GM12878 (cell line): ENCODE results near the gene TOR2A. TPM values are rescaled to one million over a fixed set of nuclear protein-coding genes. Genes with fewer than 3 reads are reported as not detected.

Source experiments
- ATAC-seq: fragments of 200-7000 bp; cut with Tn5 transposase; 3 replicates; pipeline ENCODE4 v1.9.1; 2020; ENCODE audit warnings: mild to moderate bottlenecking, moderate library complexity
- BruUV-seq: library from RNA; stranded (reverse); fragments of 400-500 nt; replicated peaks from 2 replicates; lab custom pipeline; 2021; lab: Mats Ljungman, UMichigan
- CTCF ChIA-PET: fragments of 300-600 bp; sonication (Branson Sonifier 250); formaldehyde crosslinking; extraction: SDS; loops from one replicate; lab custom pipeline; 2021; ENCODE audit warnings: inconsistent platforms; lab: Yijun Ruan, JAX
- POLR2A ChIA-PET: fragments of 350-600 bp; formaldehyde crosslinking; extraction: SDS; loops from one replicate; lab custom pipeline; 2021; ENCODE audit warnings: inconsistent platforms; lab: Charles Lee
- RAD21 ChIA-PET: fragments of 300-600 bp; sonication (Branson Sonifier 250); formaldehyde crosslinking; loops from one replicate; lab custom pipeline; 2023; ENCODE audit warnings: antibody characterized with exemption; ENCODE audit not compliant: unreplicated experiment; lab: Charles Lee
- SMC1A ChIA-PET: fragments of 300-600 bp; sonication (Branson Sonifier 250); formaldehyde crosslinking; loops from one replicate; lab custom pipeline; 2023; ENCODE audit not compliant: unreplicated experiment, uncharacterized antibody; lab: Charles Lee
- DNase-seq: peaks from one replicate; pipeline ENCODE4 v3.0.0-alpha.2; 2011; ENCODE audit warnings: low read depth, low spot score
- FAIRE-seq: peaks from 3 replicates; lab custom pipeline; 2011; peaks lifted over from hg19 to GRCh38; lab: Jason Lieb, UNC
- H2AFZ ChIP-seq: 2 replicates; pipeline ENCODE4 v1.6.0; 2011; ENCODE audit warnings: low read depth, low read length, control low read depth; ENCODE audit not compliant: control insufficient read depth
- H3K27ac ChIP-seq: 2 replicates; pipeline ENCODE4 v1.5.1; 2011; ENCODE audit warnings: control low read depth; ENCODE audit not compliant: control insufficient read depth, insufficient read depth
- H3K27me3 ChIP-seq, 2 experiments: replicated peaks in 1 of 2; 2 replicates each; pipeline versions ENCODE4 v1.6.0 to v1.6.1; 2011; ENCODE audit warnings: low read length in 1 of 2; ENCODE audit not compliant: control insufficient read depth in 2 of 2, insufficient read depth in 2 of 2
- H3K36me3 ChIP-seq, 2 experiments: 2 replicates each; pipeline ENCODE4 v1.5.1; 2011; ENCODE audit warnings: low read length in 1 of 2; ENCODE audit not compliant: control insufficient read depth in 2 of 2, insufficient read depth in 2 of 2
- H3K4me1 ChIP-seq: 2 replicates; pipeline ENCODE4 v1.6.1; 2011; ENCODE audit warnings: mild to moderate bottlenecking, low read length, moderate library complexity, mixed read lengths; ENCODE audit not compliant: control insufficient read depth, insufficient read depth
- H3K4me2 ChIP-seq: 2 replicates; pipeline ENCODE4 v1.6.0; 2011; ENCODE audit warnings: control low read depth; ENCODE audit not compliant: control insufficient read depth, insufficient read depth
- H3K4me3 ChIP-seq: fragments of 200-600 bp; sonication (generic); 2 replicates; pipeline ENCODE4 v1.5.1; 2016
- H3K79me2 ChIP-seq: 2 replicates; pipeline ENCODE4 v1.6.0; 2011; ENCODE audit warnings: low read length; ENCODE audit not compliant: control insufficient read depth, insufficient read depth
- H3K9ac ChIP-seq: 2 replicates; pipeline ENCODE4 v1.8.0; 2011; ENCODE audit warnings: low read length, control low read depth, mixed read lengths; ENCODE audit not compliant: control insufficient read depth, insufficient read depth
- H3K9me3 ChIP-seq: replicated peaks from 3 replicates; pipeline ENCODE4 v1.5.1; 2011; ENCODE audit warnings: mild to moderate bottlenecking, low read length; ENCODE audit not compliant: control insufficient read depth, insufficient read depth
- H4K20me1 ChIP-seq: 2 replicates; pipeline ENCODE4 v1.6.0; 2011; ENCODE audit not compliant: control insufficient read depth, insufficient read depth
- MEF2B ChIP-seq: fragments of 450-650 bp; IDR thresholded peaks from 2 replicates; pipeline ENCODE4 v1.6.1; 2018; ENCODE audit warnings: mild to moderate bottlenecking, moderate library complexity; ENCODE audit not compliant: partially characterized antibody, poor library complexity, severe bottlenecking
- REST ChIP-seq: IDR thresholded peaks from 2 replicates; pipeline ENCODE4 v1.6.1; 2012; ENCODE audit warnings: mild to moderate bottlenecking, low read depth, low read length
- WGBS: methylation state at CpG from one replicate; pipeline ENCODE4 v1.1.6; 2016; ENCODE audit warnings: low lambda C conversion rate; ENCODE audit not compliant: insufficient replicate concordance, insufficient coverage; ENCODE audit errors: missing lambda C conversion rate; 5-methylcytosine and 5-hydroxymethylcytosine counted together
- in situ Hi-C: fragments of 300-500 bp; cut with MboI; formaldehyde crosslinking; loops from 9 replicates; pipeline ENCODE4 v1.14.3; 2018; ENCODE audit warnings: mixed read lengths
- intact Hi-C: fragments of 100-400 bp; cut with micrococcal nuclease; formaldehyde crosslinking; loops from one replicate; pipeline ENCODE4 v1.14.2; 2022; ENCODE audit not compliant: unreplicated experiment
- polyA plus RNA-seq, 11 experiments: library from polyadenylated mRNA; depleted of rRNA in 4 of 11; unstranded in 6 of 11; stranded (reverse) in 5 of 11; fragments of >200 nt; fragmentation: Nextera tagmentation in 4 of 11; fragmentation: Illumina TruSeq in 1 of 11; extraction: Ambion mirVana in 4 of 11; extraction: Trizol in 1 of 11; gene quantifications; 1 replicate in 1 of 11; 2 replicates in 10 of 11; pipeline versions ENCODE4 v1.2.1 to v1.2.3, GENCODE V29; 2011 to 2016; ENCODE audit warnings: inconsistent platforms in 2 of 11, missing spikeins in 2 of 11, low read depth in 1 of 11
- total RNA-seq, 4 experiments: library from RNA; depleted of rRNA in 3 of 4; stranded (reverse); fragments of >200 nt in 3 of 4; fragmentation: Illumina TruSeq in 1 of 4; extraction: Trizol in 1 of 4; gene quantifications; 2 replicates each; pipeline versions ENCODE4 v1.2.1 to v1.2.3, GENCODE V29; 2013 to 2021

TOR2A gene
- total and polyA plus RNA-seq, 10 of the 15 experiments (the other 5 are each of a cell fraction or from before 2014, with no cell fraction given), result 0.52 to 23.7 (median 8.5) TPM

GRCh38 chr9:127751269-127752054, 16.4 kb upstream of the TOR2A start:
- Histone ChIP-seq H3K27ac (no peak overlapping the region), H4K20me1 (no peaks in the 10 kb centered on the region)
- RAD21 ChIA-PET, result interaction anchor here (0.5 kb wide), 1 partner anchor 26 kb away, joined by 3 read pairs; no protein-coding TSS in a partner anchor

More at GRCh38 chr9:127751269-127752054, 16.4 kb upstream of the TOR2A start:
- POLR2A ChIA-PET, result interaction anchor here (1.3 kb wide), 1 partner anchor 8 kb away, joined by 3 read pairs; no protein-coding TSS in a partner anchor
- no peaks in the 10 kb centered on the region for H3K27me3 ChIP-seq
- no TSS peak for BruUV-seq
- H3K9me3 ChIP-seq, result no peaks in the 10 kb centered on the region
- no peak overlapping the region for H3K4me3 ChIP-seq
- WGBS, result 93% methylated on average over 10 of the region's 10 CpGs
- intact Hi-C loops (no loop called here), in situ Hi-C loops (no loop called here)
- H3K9ac ChIP-seq, result no peak overlapping the region
- TF ChIP-seq MEF2B, result no peak
- TF ChIP-seq REST, result peak; percentile 79
- no peak overlapping the region for H2AFZ ChIP-seq
- H3K79me2 ChIP-seq, result no peaks in the 10 kb centered on the region
- SMC1A ChIA-PET, result no interaction called here
- DNase-seq, result no peak
- peaks cover 19 to 22% of the 10 kb centered on the region in 2 experiments for H3K36me3 ChIP-seq
- FAIRE-seq, result no peak
- ATAC-seq, result no peak
- CTCF ChIA-PET, result no interaction called here
- no peak overlapping the region for H3K4me2 ChIP-seq
- no peaks in the 10 kb centered on the region for H3K4me1 ChIP-seq
